ENCODE results near the gene DDX56.

DDX56 gene

GRCh38 chr7:44534087-44534486 is 39.6 kb downstream of the DDX56 start:
- no peak for DNase-seq

DNA sequence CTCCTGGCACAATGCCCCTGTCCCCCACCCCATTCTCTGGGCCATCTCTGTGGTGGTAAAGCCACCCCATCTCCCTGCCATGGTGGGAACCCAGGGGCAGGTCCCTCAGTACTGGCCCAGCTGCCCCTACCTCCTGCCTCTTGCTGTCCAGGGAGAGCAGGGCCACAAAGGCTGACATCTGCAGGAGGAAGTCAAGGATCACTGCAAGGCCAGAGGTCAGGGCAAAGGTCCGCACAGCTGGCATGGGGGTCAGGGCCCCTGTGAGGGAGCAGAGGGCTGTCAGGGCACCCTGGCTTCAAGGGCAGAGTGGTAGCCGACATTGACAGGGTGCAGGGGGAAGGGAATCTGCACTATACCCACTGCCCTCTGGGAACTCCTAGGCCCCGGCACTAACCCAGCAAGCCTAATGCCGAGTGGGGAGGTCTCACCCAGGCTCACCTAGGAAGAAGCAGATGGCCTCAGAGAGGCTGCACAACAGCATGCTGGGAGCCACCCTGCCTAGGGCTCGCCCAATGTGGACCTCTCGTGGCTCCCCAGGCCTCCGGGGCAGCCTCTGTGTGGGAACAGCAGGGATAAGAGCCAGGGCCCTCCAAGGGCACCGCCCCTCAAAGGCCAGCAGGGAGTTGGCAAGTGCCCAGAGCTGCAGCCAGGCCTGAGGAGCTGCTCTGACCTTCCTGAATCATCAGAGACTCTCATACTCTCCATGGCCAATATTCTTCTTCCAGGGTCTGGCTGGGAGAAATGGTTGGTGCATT is 40.2 kb downstream of the DDX56 start:
- no peak for DNase-seq

GRCh38 chr7:44531421-44532380 is 42.0 kb downstream of the DDX56 start:
- no peak for DNase-seq

DNA sequence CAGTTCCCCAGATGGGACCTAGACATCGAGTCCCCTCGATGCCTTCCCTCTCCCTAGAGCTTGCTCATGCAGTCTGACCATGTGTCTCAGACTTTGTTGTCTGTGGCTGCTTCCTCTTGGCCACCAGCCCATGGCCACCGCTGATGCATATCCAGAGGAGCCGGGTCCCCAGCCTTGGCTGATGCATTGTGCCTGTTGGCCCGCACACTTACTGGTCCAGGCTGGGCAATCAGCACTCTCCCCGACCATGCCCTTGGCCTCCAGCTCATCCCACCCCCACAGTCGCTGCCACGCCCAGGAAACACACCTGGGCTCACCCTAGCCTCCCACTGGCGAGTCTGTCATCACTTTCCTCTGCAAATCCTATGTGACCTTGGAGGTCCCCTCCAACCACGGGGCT is 42.7 kb downstream of the DDX56 start:
- no peak for DNase-seq

- DNase-seq: no peak
Measured at GRCh38 chr7:44524811-44525388, 48.8 kb downstream of the DDX56 start.

DNA sequence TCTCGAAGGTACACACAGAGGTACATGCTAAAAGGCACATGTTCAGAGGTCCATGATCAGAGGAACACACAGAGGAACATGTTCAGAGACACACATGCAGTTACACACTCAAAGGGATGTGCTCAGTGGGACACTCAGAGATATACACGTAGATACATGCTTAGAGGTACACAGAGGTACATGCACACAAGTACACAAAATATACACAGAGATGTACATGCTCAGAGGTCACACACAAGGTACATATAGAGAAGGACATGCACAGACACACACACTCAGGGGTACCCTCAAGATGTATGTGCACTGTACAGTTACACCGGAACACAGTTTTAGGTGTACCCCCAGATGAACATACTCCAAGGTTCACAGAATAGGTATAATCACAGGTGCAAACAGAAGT is 51.4 kb downstream of the DDX56 start:
- DNase-seq: no peak

DNA sequence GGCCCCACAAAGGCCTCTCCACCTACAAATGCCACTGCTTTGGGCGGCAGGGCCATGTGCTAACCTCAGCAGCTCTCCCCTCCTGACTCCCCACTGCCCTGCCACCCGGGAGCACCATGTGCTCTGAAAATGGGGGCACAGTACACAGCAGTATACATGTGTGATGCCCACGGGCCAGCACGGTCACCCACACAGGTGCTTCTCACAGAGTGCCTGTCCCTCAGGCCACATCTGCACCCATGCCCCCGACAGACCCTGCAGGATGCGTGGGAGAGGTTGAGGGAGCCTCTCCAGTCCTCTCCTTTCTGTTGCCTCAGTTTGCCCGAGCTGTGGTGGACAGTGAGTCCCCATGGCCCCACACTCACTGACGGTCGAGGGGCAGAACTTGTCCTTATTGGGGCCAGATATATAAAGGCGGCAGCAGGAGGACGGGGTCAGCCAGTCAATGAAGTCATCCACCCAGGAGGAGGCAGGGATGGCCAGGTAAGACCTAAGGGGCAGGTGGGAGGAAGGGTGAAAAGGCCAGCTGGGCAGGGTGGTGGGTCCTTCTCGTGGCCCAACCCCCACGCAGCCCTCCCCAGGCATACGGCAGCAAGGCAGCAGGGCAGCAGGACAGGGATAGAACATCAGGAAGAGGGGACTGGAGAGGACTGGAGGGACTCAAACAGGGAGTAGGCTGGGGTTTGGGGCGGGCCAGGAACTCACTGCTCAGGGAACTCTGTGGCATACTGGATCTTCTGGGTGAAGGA is 52.2 kb downstream of the DDX56 start:
- no peak for DNase-seq

GRCh38 chr7:44520574-44520973 is 53.1 kb downstream of the DDX56 start:
- DNase-seq: no peak

DNA sequence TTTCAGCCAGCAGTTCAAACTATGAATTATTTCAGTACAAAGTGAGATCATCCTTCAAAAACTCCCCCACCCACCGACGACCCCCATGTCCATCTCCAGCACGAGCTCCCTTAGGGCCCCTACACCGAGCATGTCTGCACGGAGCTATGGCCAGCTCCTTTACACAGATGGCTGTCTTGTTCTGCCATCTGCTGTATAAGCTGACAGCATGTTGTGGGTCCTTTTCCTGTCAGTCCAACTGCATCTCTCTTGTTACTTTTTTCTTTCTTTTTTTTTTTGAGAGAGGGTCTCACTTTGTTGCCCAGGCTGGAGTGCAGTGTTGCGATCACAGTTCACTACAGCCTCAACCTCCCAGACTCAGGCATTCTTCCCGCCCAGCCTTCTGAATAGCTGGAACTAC is 54.2 kb downstream of the DDX56 start:
- DNase-seq: no peak

DNA sequence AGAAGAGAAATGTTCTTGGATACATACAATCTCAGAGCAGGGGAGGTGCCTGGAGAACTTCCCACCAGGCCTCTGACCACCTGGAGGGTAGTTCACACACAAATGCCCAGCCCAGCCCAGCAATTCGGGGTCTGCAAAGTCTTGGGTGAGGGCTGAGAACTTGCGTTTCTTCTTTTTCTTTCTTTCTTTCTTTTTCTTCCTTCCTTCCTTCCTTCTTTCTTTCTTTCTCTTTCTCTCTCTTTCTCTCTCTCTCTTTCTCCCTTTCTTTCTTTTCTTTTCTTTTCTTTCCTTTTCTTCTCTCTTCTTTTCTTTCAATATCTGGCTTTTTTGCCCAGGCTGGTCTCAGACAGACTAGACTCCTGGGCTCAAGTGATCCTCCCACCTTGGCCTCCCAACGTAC is 54.9 kb downstream of the DDX56 start:
- DNase-seq: no peak

DNA sequence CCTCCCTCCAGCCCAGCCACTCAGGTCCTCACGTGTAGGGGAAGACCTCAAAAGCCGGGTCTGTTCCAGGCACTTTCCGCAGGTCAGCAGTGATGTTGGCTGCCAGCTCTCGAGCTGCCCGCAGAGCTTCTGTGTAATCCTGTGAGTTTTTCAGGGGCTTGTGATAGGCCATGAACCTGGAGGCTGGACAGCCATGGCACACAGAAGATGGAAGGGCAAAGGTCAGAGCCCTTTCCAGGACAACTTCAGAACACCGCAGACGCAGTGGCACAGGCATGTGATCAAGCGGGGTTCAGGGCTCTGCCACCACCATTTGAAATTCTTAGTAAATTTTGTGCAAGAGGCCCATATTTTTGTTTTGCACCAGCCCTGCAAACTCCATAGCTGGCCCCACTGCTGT is 56.5 kb downstream of the DDX56 start:
- no peak for DNase-seq
